ENCODE results near the gene SGF29.
A peak's percentile ranks its signal among the peaks of the same experiment; 100 is the strongest.
"Not testable (repeated sequence)": the region's sequence is repeated elsewhere in the genome, so short reads cannot be mapped to it uniquely, and the experiment has no call there.

SGF29 gene

GRCh38 chr16:28532940-28533647, 20.6 kb upstream of the SGF29 start:
- DNase-seq (ENCODE audit: low spot score), result no peak

- DNase-seq (ENCODE audit: low spot score), result no peak
Measured at GRCh38 chr16:28534542-28535373, 19.0 kb upstream of the SGF29 start.

- DNase-seq (ENCODE audit: low spot score), result no peak
Measured at GRCh38 chr16:28537076-28537475, 16.6 kb upstream of the SGF29 start.

GRCh38 chr16:28537964-28538732, 15.6 kb upstream of the SGF29 start:
- DNase-seq (ENCODE audit: low spot score), result no peak

GRCh38 chr16:28538733-28539596, 14.8 kb upstream of the SGF29 start, which contains the start of gene NUPR1:
TSS of gene NUPR1 (minus strand) at chr16:28538974. CDS start at chr16:28538907, 67 bp downstream.
- peak; percentile 91 for DNase-seq (ENCODE audit: low spot score)

GRCh38 chr16:28540346-28540745, 13.4 kb upstream of the SGF29 start:
- DNase-seq (ENCODE audit: low spot score), result no peak

GRCh38 chr16:28542646-28543045, 11.1 kb upstream of the SGF29 start:
- no peak for DNase-seq (ENCODE audit: low spot score)

GRCh38 chr16:28543072-28543471, 10.6 kb upstream of the SGF29 start:
- DNase-seq (ENCODE audit: low spot score), result no peak

GRCh38 chr16:28544998-28545397, 8.7 kb upstream of the SGF29 start:
- DNase-seq (ENCODE audit: low spot score), result no peak

- DNase-seq (ENCODE audit: low spot score), result not testable (repeated sequence)
Measured at GRCh38 chr16:28545964-28546363, 7.8 kb upstream of the SGF29 start.

GRCh38 chr16:28546626-28547025, 7.1 kb upstream of the SGF29 start:
- no peak for DNase-seq (ENCODE audit: low spot score)

GRCh38 chr16:28548306-28548802, 5.4 kb upstream of the SGF29 start:
- DNase-seq (ENCODE audit: low spot score), result no peak

GRCh38 chr16:28549301-28549899, 4.3 kb upstream of the SGF29 start:
- DNase-seq (ENCODE audit: low spot score), result no peak

GRCh38 chr16:28554634-28555423, 1.1 kb downstream of the SGF29 start:
- DNase-seq (ENCODE audit: low spot score), result no peak

GRCh38 chr16:28555561-28555960, 1.8 kb downstream of the SGF29 start:
- DNase-seq (ENCODE audit: low spot score), result no peak

GRCh38 chr16:28556914-28557320, 3.2 kb downstream of the SGF29 start:
- DNase-seq (ENCODE audit: low spot score), result no peak

- DNase-seq (ENCODE audit: low spot score), result no peak
Measured at GRCh38 chr16:28558456-28558855, 4.7 kb downstream of the SGF29 start.

GRCh38 chr16:28561557-28562187, 8.0 kb downstream of the SGF29 start:
- DNase-seq (ENCODE audit: low spot score), result no peak

GRCh38 chr16:28562199-28562598, 8.5 kb downstream of the SGF29 start:
- DNase-seq (ENCODE audit: low spot score), result no peak

GRCh38 chr16:28563218-28563617, 9.5 kb downstream of the SGF29 start:
- no peak for DNase-seq (ENCODE audit: low spot score)

Data from left forelimb (tissue), 1 donor.